MCF 10A (cell line): ENCODE results near the gene CORO1C. TPM values are rescaled to one million over a fixed set of nuclear protein-coding genes. Genes with fewer than 3 reads are reported as not detected.

Experiments
- BruUV-seq: library from RNA; stranded (reverse); fragments of 400-500 nt; replicated peaks from 2 replicates; lab custom pipeline; 2021; lab: Mats Ljungman, UMichigan
- CTCF ChIA-PET: fragments of 300-600 bp; sonication (Branson Sonifier 250); formaldehyde crosslinking; extraction: SDS; loops from one replicate; lab custom pipeline; 2021; ENCODE audit warnings: antibody characterized with exemption, inconsistent platforms; lab: Yijun Ruan, JAX
- POLR2A ChIA-PET: fragments of 300-600, 350-650 bp; sonication (Branson Sonifier 250); formaldehyde crosslinking; extraction: SDS; loops from one replicate; lab custom pipeline; 2020; ENCODE audit warnings: antibody characterized with exemption, inconsistent platforms; lab: Yijun Ruan, JAX
- DNase-seq: peaks from one replicate; pipeline ENCODE4 v3.0.0-alpha.2; 2018; ENCODE audit not compliant: unreplicated experiment
- H3K27ac Mint-ChIP-seq: one replicate; pipeline ENCODE4 v1.8.0; 2022; ENCODE audit warnings: mild to moderate bottlenecking, low read depth, mixed read lengths; ENCODE audit not compliant: unreplicated experiment
- H3K27me3 Mint-ChIP-seq: one replicate; pipeline ENCODE4 v1.8.0; 2022; ENCODE audit warnings: mixed read lengths; ENCODE audit not compliant: insufficient read depth, unreplicated experiment
- H3K36me3 Mint-ChIP-seq: one replicate; pipeline ENCODE4 v1.8.0; 2022; ENCODE audit warnings: mild to moderate bottlenecking, moderate library complexity, mixed read lengths; ENCODE audit not compliant: insufficient read depth, unreplicated experiment
- H3K4me1 Mint-ChIP-seq: one replicate; pipeline ENCODE4 v1.8.0; 2022; ENCODE audit warnings: mixed read lengths; ENCODE audit not compliant: insufficient read depth, unreplicated experiment
- H3K4me3 Mint-ChIP-seq: one replicate; pipeline ENCODE4 v1.8.0; 2022; ENCODE audit warnings: mild to moderate bottlenecking, moderate library complexity, mixed read lengths; ENCODE audit not compliant: unreplicated experiment
- H3K9me3 Mint-ChIP-seq: one replicate; pipeline ENCODE4 v1.8.0; 2022; ENCODE audit warnings: mixed read lengths; ENCODE audit not compliant: unreplicated experiment
- intact Hi-C: fragments of 100-400 bp; cut with micrococcal nuclease; formaldehyde crosslinking; loops from 2 replicates; pipeline ENCODE4 v1.14.1; 2022
- total RNA-seq: library from RNA; stranded (reverse); gene quantifications from 2 replicates; pipeline ENCODE4 v1.2.3, GENCODE V29; 2022
- TF ChIP-seq, protein P1 (sequence below): fragments of 200-600 bp; IDR thresholded peaks from one replicate; pipeline ENCODE4 v1.8.0; 2022; ENCODE audit warnings: antibody characterized with exemption, mild to moderate bottlenecking; ENCODE audit not compliant: unreplicated experiment

The CORO1C gene
- total RNA-seq, 1 experiment from 2014 or later = 130 TPM

DNA sequence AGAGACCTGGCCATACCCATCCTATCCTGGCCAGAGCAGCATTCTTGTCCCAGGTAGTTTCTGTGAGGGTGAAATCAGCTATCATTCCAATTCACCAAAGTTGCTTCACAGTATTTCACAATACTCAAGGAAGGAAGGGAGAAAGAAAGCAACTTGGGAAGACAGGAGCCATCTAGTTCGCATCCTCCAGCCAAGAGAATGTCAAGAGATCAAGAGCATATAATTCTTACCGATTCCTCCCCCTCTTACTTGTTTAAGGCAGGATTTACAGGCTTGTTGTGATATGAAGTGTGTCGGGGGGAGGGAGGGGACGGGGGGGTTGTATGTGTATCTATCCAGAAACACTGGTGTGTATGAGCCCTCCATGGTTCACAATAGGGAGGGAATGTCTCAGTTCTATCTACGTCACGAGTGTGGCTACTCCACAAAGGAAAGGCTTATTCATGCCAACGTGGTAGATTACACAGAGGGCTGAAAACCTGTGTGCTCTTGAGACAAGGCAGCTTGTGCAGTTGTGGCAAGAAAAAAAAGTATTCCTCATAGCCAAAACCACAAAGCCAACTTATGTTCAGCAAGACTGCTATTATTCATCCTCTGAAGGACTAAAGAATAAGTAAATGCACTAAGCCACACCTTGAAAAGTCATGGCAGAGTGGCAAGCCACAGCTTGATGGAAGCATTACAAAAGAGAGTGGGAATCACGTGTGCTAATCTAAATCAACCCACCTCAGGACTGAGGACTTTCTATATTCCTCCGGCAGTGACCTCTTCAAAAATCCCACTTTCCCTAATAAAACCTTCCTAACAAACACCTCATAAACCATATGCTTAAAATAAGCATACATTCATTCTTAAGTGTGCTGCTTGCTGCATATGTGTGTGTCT is 35.0 kb downstream of the CORO1C start:
- peaks cover 62% of the 10 kb centered on the region for H3K36me3 Mint-ChIP-seq

DNA sequence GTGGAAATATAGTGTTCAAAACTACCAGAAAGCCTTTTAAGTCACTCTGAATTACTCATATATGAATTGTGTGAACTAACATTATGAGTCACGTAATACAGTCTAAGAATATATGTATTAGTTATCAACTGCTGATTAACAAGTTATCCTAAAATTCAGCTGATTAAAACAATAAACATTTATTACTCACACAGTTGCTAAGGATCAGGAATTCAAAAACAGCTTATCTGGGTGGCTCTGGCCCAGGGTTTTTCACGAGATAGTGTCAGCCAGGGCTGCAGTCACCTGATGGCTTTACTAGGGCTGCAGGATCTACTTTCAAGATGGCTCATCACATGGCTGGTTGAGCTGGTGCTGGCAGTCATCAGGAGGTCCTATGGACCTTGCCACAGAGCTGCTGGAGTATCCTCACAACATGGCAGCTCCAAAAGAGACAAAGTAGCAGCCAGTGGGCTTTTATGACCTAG is 36.5 kb downstream of the CORO1C start:
- DNase-seq = no peak
- CTCF ChIA-PET = interaction anchor here (1.2 to 5.8 kb wide), 5 partner anchors 25 to 109 kb away, joined by 3 to 49 read pairs (median 3); no protein-coding TSS in a partner anchor

More for the DNA sequence above, 35.0 kb downstream of the CORO1C start:
- POLR2A ChIA-PET = interaction anchor here (0.6 to 11.5 kb wide), 20 partner anchors 9 to 255 kb away, joined by 3 to 179 read pairs (median 4); partner anchors contain the start of genes CORO1C, ISCU, SART3 and SSH1
- no TSS peak for BruUV-seq
- TF ChIP-seq, protein P1, sequence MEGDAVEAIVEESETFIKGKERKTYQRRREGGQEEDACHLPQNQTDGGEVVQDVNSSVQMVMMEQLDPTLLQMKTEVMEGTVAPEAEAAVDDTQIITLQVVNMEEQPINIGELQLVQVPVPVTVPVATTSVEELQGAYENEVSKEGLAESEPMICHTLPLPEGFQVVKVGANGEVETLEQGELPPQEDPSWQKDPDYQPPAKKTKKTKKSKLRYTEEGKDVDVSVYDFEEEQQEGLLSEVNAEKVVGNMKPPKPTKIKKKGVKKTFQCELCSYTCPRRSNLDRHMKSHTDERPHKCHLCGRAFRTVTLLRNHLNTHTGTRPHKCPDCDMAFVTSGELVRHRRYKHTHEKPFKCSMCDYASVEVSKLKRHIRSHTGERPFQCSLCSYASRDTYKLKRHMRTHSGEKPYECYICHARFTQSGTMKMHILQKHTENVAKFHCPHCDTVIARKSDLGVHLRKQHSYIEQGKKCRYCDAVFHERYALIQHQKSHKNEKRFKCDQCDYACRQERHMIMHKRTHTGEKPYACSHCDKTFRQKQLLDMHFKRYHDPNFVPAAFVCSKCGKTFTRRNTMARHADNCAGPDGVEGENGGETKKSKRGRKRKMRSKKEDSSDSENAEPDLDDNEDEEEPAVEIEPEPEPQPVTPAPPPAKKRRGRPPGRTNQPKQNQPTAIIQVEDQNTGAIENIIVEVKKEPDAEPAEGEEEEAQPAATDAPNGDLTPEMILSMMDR = no peak
- peak overlapping the region; percentile 63 for H3K4me3 Mint-ChIP-seq
- H3K9me3 Mint-ChIP-seq = no peaks in the 10 kb centered on the region
- CTCF ChIA-PET = interaction anchor here (0.5 to 5.8 kb wide), 12 partner anchors 8 to 1022 kb away, joined by 3 to 49 read pairs (median 4); no protein-coding TSS in a partner anchor
- H3K4me1 Mint-ChIP-seq = peaks cover 52% of the 10 kb centered on the region
- intact Hi-C loops = loop anchor here (1.0 kb wide), 1 partner anchor 33 kb away; no protein-coding TSS in a partner anchor
- H3K27me3 Mint-ChIP-seq = no peaks in the 10 kb centered on the region
- peak overlapping the region; percentile 94 for H3K27ac Mint-ChIP-seq
- peak; percentile 96 for DNase-seq

DNA sequence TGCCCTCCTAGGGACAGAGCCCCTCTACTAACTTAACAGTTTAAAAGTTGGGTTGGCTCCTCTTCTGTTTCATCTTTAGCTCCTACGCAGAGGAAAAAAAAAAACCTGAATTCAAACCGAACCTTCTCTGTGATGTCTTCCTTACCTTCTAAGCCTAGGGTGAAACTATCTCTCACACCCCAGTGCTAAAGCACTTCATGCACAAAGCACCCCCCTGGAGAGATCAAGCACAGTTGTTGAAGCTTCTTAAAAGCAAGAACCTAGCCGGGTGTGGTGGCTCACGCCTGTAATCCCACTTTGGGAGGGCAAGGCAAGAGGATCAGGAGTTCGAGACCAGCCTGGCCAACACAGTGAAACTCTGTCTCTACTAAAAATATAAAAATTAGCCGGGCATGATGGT is 37.6 kb downstream of the CORO1C start:
- intact Hi-C loops = no loop called here
- TF ChIP-seq, protein P1 = no peak
- H3K27me3 Mint-ChIP-seq = no peaks in the 10 kb centered on the region
- peaks cover 40% of the 10 kb centered on the region for H3K36me3 Mint-ChIP-seq
- peaks cover 62% of the 10 kb centered on the region for H3K4me1 Mint-ChIP-seq
- ChIA-PET POLR2A (interaction anchor here (0.7 to 11.5 kb wide), 8 partner anchors 9 to 256 kb away, joined by 3 to 179 read pairs (median 12); partner anchors contain the start of genes CORO1C, SART3 and SSH1), CTCF (interaction anchor here (0.7 to 5.8 kb wide), 4 partner anchors 13 to 107 kb away, joined by 3 to 49 read pairs (median 3); no protein-coding TSS in a partner anchor)
- H3K9me3 Mint-ChIP-seq = no peaks in the 10 kb centered on the region
- BruUV-seq = no TSS peak
- no peak overlapping the region for H3K4me3 Mint-ChIP-seq
- DNase-seq = no peak
- H3K27ac Mint-ChIP-seq = no peak overlapping the region

More for the DNA sequence above, 36.5 kb downstream of the CORO1C start:
- intact Hi-C loops = no loop called here
- no peaks in the 10 kb centered on the region for H3K27me3 Mint-ChIP-seq
- TF ChIP-seq, protein P1 = no peak
- no TSS peak for BruUV-seq
- H3K27ac Mint-ChIP-seq = peak overlapping the region; percentile 94
- H3K36me3 Mint-ChIP-seq = peaks cover 50% of the 10 kb centered on the region
- peaks cover 55% of the 10 kb centered on the region for H3K4me1 Mint-ChIP-seq
- H3K9me3 Mint-ChIP-seq = no peaks in the 10 kb centered on the region
- POLR2A ChIA-PET = interaction anchor here (0.6 to 11.5 kb wide), 13 partner anchors 8 to 163 kb away, joined by 3 to 179 read pairs (median 6); partner anchors contain the start of genes CORO1C, SART3 and SSH1
- peak overlapping the region; percentile 63 for H3K4me3 Mint-ChIP-seq
